ENCODE results near the gene SORCS3.

DNA sequence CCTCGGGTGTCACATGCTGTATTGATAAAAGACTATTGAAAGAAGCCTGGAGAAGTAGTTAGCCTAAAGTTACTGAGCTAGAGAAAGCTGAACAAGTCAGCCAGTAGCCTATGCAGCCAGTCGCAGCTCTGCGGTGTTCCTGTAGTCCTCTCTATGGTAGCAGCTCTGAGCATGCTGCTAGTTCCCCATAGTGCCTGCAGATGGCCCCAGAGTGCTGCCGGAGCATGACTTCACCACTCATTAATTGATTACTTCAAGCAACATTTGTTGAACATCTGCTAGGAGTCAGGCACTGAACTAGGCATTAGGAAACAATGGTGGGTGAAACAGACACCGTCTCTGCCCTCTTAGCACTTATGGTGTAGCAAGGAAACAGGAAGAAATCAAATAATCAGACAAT, 422.7 kb downstream of the SORCS3 start:
- TF ChIP-seq EZH2 (IDR thresholded peaks at IDR 0.05; ENCODE audit: insufficient read depth, low read length) = no peak
- TF ChIP-seq, protein P1, sequence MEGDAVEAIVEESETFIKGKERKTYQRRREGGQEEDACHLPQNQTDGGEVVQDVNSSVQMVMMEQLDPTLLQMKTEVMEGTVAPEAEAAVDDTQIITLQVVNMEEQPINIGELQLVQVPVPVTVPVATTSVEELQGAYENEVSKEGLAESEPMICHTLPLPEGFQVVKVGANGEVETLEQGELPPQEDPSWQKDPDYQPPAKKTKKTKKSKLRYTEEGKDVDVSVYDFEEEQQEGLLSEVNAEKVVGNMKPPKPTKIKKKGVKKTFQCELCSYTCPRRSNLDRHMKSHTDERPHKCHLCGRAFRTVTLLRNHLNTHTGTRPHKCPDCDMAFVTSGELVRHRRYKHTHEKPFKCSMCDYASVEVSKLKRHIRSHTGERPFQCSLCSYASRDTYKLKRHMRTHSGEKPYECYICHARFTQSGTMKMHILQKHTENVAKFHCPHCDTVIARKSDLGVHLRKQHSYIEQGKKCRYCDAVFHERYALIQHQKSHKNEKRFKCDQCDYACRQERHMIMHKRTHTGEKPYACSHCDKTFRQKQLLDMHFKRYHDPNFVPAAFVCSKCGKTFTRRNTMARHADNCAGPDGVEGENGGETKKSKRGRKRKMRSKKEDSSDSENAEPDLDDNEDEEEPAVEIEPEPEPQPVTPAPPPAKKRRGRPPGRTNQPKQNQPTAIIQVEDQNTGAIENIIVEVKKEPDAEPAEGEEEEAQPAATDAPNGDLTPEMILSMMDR (IDR thresholded peaks at IDR 0.05; ENCODE audit: insufficient read depth, low read depth, low read length) = peak; percentile 86
